Retinal pigment epithelial cell (primary cell): ENCODE results near the gene DYDC2.
A peak's percentile ranks its signal among the peaks of the same experiment; 100 is the strongest.

Source experiments
- DNase-seq: peaks from one replicate; pipeline ENCODE4 v3.0.0-alpha.2; 2010; ENCODE audit warnings: low read depth
- H3K4me3 ChIP-seq: 2 replicates; pipeline ENCODE4 v1.5.1; 2011; ENCODE audit warnings: mild to moderate bottlenecking, low read length, control low read depth, moderate library complexity
- TF ChIP-seq, protein P1 (sequence below): conservative IDR thresholded peaks from 2 replicates; pipeline ENCODE4 v1.5.1; 2011; ENCODE audit warnings: low read depth, low read length, control low read depth, inconsistent platforms

The DYDC2 gene

DNA sequence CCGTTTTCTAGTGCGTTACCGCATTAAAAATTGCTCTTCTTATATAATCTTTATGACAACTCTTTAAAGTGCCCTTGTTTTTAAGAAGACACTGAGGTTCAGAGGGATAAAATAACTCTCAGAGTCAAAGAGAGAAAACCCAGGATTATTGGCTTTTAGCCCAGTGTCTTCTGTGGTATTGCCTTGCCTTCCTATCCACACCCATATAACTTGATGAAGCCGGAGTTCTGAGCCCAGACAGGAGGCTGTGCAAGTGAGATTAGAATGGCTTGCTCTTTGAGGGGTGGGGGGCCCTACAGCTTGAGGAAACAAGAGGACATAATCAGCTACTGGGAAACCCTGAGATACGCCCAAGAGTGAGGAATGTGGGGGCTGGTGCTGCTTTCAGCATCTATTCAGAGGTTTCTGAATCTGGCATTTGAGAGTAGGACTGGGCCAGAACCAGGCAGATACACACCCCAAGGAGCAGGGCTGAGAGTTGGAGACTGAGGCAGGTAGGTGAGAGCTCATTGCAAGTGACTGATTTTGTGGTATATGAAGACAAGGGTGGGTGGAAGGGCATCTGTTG lies 54.1 kb downstream of the DYDC2 start:
- no peak for DNase-seq
- TF ChIP-seq, protein P1, sequence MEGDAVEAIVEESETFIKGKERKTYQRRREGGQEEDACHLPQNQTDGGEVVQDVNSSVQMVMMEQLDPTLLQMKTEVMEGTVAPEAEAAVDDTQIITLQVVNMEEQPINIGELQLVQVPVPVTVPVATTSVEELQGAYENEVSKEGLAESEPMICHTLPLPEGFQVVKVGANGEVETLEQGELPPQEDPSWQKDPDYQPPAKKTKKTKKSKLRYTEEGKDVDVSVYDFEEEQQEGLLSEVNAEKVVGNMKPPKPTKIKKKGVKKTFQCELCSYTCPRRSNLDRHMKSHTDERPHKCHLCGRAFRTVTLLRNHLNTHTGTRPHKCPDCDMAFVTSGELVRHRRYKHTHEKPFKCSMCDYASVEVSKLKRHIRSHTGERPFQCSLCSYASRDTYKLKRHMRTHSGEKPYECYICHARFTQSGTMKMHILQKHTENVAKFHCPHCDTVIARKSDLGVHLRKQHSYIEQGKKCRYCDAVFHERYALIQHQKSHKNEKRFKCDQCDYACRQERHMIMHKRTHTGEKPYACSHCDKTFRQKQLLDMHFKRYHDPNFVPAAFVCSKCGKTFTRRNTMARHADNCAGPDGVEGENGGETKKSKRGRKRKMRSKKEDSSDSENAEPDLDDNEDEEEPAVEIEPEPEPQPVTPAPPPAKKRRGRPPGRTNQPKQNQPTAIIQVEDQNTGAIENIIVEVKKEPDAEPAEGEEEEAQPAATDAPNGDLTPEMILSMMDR: no peak
- peak overlapping the region; percentile 75 for H3K4me3 ChIP-seq

DNA sequence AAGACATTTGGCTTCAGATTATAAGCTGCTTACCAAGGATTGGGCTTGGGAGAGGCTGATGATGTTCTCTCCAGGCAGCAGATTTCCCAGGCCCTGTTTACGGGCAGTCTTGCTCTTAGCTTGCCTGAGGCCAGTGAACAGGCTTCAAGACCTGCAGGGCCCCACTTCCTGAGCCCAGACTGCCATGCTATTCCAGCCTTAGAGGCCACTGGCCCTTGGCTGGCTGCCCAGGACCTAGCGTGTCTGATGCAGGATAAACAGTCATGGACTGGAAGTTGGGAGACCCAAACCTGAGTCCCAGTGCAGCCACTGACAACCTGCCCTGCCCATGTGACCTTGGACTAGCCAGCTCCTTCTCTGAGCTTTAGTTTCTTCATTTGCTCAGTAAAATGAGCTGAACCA lies 54.7 kb downstream of the DYDC2 start:
- H3K4me3 ChIP-seq: no peak overlapping the region
- DNase-seq: no peak
- TF ChIP-seq, protein P1: no peak

DNA sequence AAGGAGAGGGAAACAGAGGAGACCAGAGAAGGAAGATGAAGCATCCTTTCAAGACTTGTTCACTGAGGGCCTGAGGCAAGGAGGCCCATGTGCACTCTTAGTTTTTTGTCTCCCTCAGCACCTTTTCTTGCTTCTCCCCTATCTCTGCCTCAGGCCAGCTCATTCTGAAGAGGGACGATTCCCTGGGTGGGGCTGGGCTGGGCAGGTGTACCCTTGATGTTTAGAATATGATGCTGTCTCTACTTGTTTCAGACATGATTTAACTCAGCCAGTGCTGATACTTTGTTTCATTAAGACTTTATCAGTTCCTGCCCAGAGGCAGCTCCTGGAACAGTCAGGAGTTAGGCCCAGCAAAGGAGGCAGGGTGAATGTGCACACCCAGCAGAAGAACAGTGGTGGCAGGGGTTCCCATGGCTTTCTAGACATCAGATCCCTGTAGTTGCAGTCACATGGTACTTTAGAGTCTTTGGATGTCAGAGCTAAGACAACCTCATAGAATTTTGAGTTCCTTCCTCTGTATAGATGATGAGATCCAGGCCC lies 55.2 kb downstream of the DYDC2 start:
- DNase-seq: no peak
- H3K4me3 ChIP-seq: no peak overlapping the region
- TF ChIP-seq, protein P1: no peak

DNA sequence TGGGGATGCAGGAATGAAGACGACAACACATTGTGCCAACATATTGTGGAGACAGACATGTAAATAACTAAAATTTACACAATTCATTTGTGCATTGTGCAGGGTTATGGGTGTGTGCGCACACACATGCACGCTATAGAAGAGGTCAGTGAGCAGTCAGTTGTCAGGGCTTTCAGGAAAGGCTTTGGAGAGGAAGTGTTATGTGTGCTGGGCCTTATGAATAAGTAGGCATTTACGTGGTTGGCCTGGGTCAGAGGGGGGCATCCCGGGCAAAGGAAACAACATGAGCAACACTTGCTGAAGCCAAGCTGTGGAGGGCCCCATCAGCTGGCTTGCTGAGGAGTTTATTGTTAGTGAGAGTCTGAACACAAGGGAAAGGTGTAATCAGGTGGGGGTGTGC lies 55.9 kb downstream of the DYDC2 start:
- TF ChIP-seq, protein P1: no peak

DNA sequence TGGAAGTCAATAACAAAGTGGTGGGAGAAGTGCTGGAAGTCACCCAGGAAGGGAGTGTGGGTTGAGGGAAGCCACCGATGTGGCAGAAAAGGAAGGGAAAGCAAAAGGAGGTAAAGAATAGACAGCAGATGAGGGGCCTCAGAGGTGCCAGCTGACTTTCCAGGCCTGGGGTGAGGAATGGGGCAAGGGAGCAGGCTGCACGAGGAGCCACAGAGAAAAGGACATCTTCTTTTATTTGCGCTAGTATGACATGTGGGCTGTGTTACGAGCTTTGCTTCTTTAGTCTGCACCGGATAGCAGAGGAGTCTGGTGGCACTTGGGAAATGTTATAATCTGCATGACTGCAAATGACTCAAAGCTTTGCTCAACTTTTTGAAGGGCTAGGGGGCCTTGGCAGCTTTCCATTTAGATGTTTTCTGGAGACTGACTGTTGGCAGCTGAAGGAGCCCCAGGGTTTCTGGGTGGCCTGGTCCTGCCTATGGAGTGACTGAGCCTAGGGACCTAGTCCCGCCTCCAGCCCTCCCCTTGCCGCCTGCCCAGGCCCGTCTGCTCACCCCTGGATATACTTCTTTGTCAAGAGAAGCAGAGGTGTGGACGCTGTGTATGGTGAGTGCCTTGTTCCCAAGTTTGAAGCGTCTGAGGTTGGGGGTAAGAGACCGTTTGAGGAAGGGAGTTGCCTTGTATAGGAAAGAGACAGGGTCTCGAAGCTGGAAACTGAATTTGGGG lies 56.9 kb downstream of the DYDC2 start:
- DNase-seq: peak; percentile 84
- peak overlapping the region; percentile 26 for H3K4me3 ChIP-seq
- TF ChIP-seq, protein P1: no peak

More for the DNA sequence above, 55.9 kb downstream of the DYDC2 start:
- no peak for DNase-seq
- no peak overlapping the region for H3K4me3 ChIP-seq

DNA sequence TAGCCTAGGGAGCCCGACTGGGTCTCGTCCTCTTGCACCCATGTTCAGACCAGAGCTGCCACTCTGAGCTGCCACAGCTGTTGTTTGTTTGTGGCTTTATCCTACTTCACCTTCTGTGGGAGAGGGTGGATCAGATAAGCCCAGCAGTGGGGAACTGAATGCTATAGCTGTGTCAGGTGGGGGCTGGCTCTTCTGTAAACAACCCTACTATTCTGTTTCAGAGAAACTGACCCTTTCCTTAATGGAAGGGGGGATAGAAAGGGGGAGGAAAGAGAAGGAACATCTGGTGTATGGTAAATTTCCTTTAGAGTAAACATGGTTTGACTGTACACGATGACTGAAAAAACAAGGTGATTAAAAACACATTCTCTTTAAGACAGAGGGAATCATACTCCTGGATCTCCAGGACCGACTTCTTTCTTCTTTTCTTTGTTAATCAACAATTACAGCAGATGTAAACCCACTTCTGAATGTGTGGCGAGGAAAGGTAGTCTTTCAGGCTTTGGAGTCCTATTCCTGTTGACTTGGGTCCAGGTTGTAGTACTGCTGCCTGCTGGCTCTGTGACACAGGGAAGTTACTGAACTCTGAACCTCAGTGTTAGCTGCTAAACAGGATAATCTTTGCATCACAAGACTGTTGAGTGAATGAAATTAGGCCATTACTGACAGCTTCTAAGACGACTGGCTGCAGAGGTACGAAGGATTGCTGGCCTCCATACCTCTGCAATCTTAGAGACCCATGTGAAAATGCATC lies 57.7 kb downstream of the DYDC2 start:
- peak overlapping the region; percentile 26 for H3K4me3 ChIP-seq
- no peak for DNase-seq
- TF ChIP-seq, protein P1: no peak
